ENCODE results near the gene NFILZ.

The NFILZ gene

GRCh38 chr19:8630796-8631424, 477 bp downstream of the NFILZ start:
- no peak for TF ChIP-seq CTCF (IDR thresholded peaks at IDR 0.05)

GRCh38 chr19:8631425-8631819, 989 bp downstream of the NFILZ start:
- no peak for TF ChIP-seq CTCF (IDR thresholded peaks at IDR 0.05)

- TF ChIP-seq CTCF (IDR thresholded peaks at IDR 0.05), result no peak
These were observed 5.0 kb downstream of the NFILZ start for GRCh38 chr19:8635422-8635821.

GRCh38 chr19:8638078-8638619, 7.7 kb downstream of the NFILZ start:
- TF ChIP-seq CTCF (IDR thresholded peaks at IDR 0.05), result no peak

- no peak for TF ChIP-seq CTCF (IDR thresholded peaks at IDR 0.05)
These were observed 9.5 kb downstream of the NFILZ start for GRCh38 chr19:8639821-8640401.

GRCh38 chr19:8640402-8641004, 10.1 kb downstream of the NFILZ start:
- no peak for TF ChIP-seq CTCF (IDR thresholded peaks at IDR 0.05)

GRCh38 chr19:8641221-8641907, 10.9 kb downstream of the NFILZ start:
- no peak for TF ChIP-seq CTCF (IDR thresholded peaks at IDR 0.05)

All from LNCAP (cell line).